Hepatocyte (in vitro differentiated cells): ENCODE data around the gene P2RX1. TPM values are rescaled to one million over a fixed set of nuclear protein-coding genes. Genes with fewer than 3 reads are reported as not detected.

Source experiments
- DNase-seq: peaks from one replicate; pipeline ENCODE4 v3.0.0-alpha.2; 2016; ENCODE audit warnings: low spot score
- H2AFZ ChIP-seq: fragments of 200-600 bp; sonication (generic); 2 replicates; pipeline ENCODE4 v1.6.0; 2016; ENCODE audit warnings: antibody characterized with exemption, mild to moderate bottlenecking
- H3K27ac ChIP-seq: fragments of 200-600 bp; sonication (generic); 2 replicates; pipeline ENCODE4 v1.5.1; 2016; ENCODE audit warnings: mild to moderate bottlenecking
- H3K27me3 ChIP-seq: fragments of 200-600 bp; sonication (generic); 2 replicates; pipeline ENCODE4 v1.6.1; 2016
- H3K36me3 ChIP-seq: fragments of 200-600 bp; sonication (generic); replicated peaks from 2 replicates; pipeline ENCODE4 v1.5.1; 2016; ENCODE audit warnings: low read depth; ENCODE audit not compliant: insufficient read depth
- H3K4me1 ChIP-seq: fragments of 200-600 bp; sonication (generic); 2 replicates; pipeline ENCODE4 v1.5.1; 2016; ENCODE audit warnings: mild to moderate bottlenecking, moderate library complexity; ENCODE audit not compliant: insufficient read depth
- H3K4me2 ChIP-seq: fragments of 200-600 bp; sonication (generic); 2 replicates; pipeline ENCODE4 v1.6.0; 2016
- H3K4me3 ChIP-seq: fragments of 200-600 bp; sonication (generic); 2 replicates; pipeline ENCODE4 v1.5.1; 2016; ENCODE audit warnings: mild to moderate bottlenecking
- H3K79me2 ChIP-seq: fragments of 200-600 bp; sonication (generic); 2 replicates; pipeline ENCODE4 v1.6.0; 2017; ENCODE audit warnings: mild to moderate bottlenecking
- H3K9me2 ChIP-seq: fragments of 200-600 bp; sonication (generic); replicated peaks from 2 replicates; pipeline ENCODE4 v1.6.0; 2017; ENCODE audit warnings: mild to moderate bottlenecking; ENCODE audit not compliant: insufficient read depth
- H3K9me3 ChIP-seq: fragments of 200-600 bp; sonication (generic); 2 replicates; pipeline ENCODE4 v1.5.1; 2016; ENCODE audit warnings: low read depth, mild to moderate bottlenecking
- H4K20me1 ChIP-seq: fragments of 200-600 bp; sonication (generic); 2 replicates; pipeline ENCODE4 v1.6.0; 2016; ENCODE audit warnings: mild to moderate bottlenecking; ENCODE audit not compliant: insufficient read depth, poor library complexity, severe bottlenecking
- EZH2 ChIP-seq: fragments of 200-600 bp; sonication (generic); IDR thresholded peaks from 2 replicates; pipeline ENCODE4 v1.6.1; 2016; ENCODE audit warnings: antibody characterized with exemption, mild to moderate bottlenecking, borderline replicate concordance
- EZH2phosphoT487 ChIP-seq: fragments of 200-600 bp; sonication (generic); IDR thresholded peaks from one replicate; pipeline ENCODE4 v1.6.1; 2018; ENCODE audit warnings: antibody characterized with exemption, mild to moderate bottlenecking, low read depth, moderate library complexity; ENCODE audit not compliant: unreplicated experiment, severe bottlenecking
- WGBS: methylation state at CpG from one replicate; pipeline ENCODE4 v1.1.6; 2016; ENCODE audit warnings: low lambda C conversion rate; ENCODE audit errors: missing lambda C conversion rate; 5-methylcytosine and 5-hydroxymethylcytosine counted together
- polyA plus RNA-seq: library from polyadenylated mRNA; unstranded; fragments of >200 nt; fragmentation: Nextera tagmentation; extraction: Ambion mirVana; gene quantifications from 2 replicates; pipeline ENCODE4 v1.2.1, GENCODE V29; 2016
- total RNA-seq: library from RNA; depleted of rRNA; stranded (reverse); fragments of >200 nt; gene quantifications from 2 replicates; pipeline ENCODE4 v1.2.3, GENCODE V29; 2014
- TF ChIP-seq, protein P1 (sequence below): fragments of 200-600 bp; sonication (generic); IDR thresholded peaks from 2 replicates; pipeline ENCODE4 v1.5.1; 2016; ENCODE audit warnings: antibody characterized with exemption, mild to moderate bottlenecking; ENCODE audit not compliant: poor library complexity

The P2RX1 gene
- total and polyA plus RNA-seq, 2 experiments from 2014 or later = 0.50 to 1.8 TPM

DNA sequence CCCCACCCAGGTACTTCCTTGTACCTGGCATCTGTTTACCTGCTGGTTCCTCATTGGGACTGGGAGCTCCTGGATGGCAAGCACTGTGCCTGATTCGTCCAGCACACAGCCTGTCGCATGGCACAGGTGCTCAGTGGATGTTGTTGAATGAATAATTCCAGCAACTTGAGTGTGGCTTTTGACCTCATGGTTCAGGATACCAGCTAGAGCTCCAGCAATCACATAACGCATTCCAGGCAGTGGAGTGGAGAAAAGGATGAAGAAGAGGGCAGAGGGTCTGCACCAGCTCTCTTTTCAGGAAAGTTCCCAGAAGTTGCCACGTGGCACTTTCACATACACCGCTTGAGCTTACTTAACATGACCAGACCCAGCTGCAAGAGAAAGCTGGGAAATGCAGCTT, 22.1 kb downstream of the P2RX1 start:
- TF ChIP-seq EZH2phosphoT487 = no peak
- no peak overlapping the region for H3K4me3 ChIP-seq
- WGBS = 95% methylated on average over 5 of the region's 5 CpGs
- peaks cover 40% of the 10 kb centered on the region for H3K4me1 ChIP-seq
- no peaks in the 10 kb centered on the region for H3K9me3 ChIP-seq
- H2AFZ ChIP-seq = no peak overlapping the region
- peak overlapping the region; percentile 91 for H3K27ac ChIP-seq
- peak overlapping the region; percentile 100 for H3K4me2 ChIP-seq
- no peaks in the 10 kb centered on the region for H3K36me3 ChIP-seq
- no peaks in the 10 kb centered on the region for H4K20me1 ChIP-seq
- H3K9me2 ChIP-seq = no peaks in the 10 kb centered on the region
- no peaks in the 10 kb centered on the region for H3K27me3 ChIP-seq
- no peak for DNase-seq
- H3K79me2 ChIP-seq = peaks cover 4% of the 10 kb centered on the region

DNA sequence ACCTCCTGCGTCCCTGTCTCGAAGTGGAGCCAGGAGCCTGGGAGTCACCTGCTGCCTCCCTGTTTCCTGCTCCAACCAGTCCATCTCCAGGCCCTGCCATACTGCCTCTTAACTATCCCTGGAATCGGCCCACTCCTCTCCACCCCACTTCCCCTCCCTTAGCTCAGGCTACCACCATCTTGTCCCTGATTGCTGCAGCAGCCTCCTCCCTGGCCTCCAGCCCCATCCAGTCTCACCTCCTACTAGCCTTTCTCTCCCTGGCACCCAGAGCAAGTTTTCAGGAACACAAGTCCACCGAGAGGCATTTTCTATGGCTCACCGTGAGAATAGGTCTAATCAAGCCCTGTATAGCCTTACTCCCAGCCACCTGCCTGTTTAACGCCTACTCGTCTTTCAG, 22.5 kb downstream of the P2RX1 start:
- TF ChIP-seq, protein P1, sequence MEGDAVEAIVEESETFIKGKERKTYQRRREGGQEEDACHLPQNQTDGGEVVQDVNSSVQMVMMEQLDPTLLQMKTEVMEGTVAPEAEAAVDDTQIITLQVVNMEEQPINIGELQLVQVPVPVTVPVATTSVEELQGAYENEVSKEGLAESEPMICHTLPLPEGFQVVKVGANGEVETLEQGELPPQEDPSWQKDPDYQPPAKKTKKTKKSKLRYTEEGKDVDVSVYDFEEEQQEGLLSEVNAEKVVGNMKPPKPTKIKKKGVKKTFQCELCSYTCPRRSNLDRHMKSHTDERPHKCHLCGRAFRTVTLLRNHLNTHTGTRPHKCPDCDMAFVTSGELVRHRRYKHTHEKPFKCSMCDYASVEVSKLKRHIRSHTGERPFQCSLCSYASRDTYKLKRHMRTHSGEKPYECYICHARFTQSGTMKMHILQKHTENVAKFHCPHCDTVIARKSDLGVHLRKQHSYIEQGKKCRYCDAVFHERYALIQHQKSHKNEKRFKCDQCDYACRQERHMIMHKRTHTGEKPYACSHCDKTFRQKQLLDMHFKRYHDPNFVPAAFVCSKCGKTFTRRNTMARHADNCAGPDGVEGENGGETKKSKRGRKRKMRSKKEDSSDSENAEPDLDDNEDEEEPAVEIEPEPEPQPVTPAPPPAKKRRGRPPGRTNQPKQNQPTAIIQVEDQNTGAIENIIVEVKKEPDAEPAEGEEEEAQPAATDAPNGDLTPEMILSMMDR = no peak
- TF ChIP-seq EZH2phosphoT487 (no peak), EZH2 (no peak)
- no peaks in the 10 kb centered on the region for H3K9me2 ChIP-seq
- no peak for DNase-seq
- H3K79me2 ChIP-seq = peaks cover 4% of the 10 kb centered on the region
- no peaks in the 10 kb centered on the region for H4K20me1 ChIP-seq
- no peaks in the 10 kb centered on the region for H3K9me3 ChIP-seq
- no peak overlapping the region for H3K4me3 ChIP-seq
- H2AFZ ChIP-seq = peak overlapping the region; percentile 48
- 82% methylated on average over 7 of the region's 7 CpGs for WGBS
- peak overlapping the region; percentile 100 for H3K4me2 ChIP-seq
- peak overlapping the region; percentile 91 for H3K27ac ChIP-seq
- no peaks in the 10 kb centered on the region for H3K36me3 ChIP-seq
- peaks cover 40% of the 10 kb centered on the region for H3K4me1 ChIP-seq
- no peaks in the 10 kb centered on the region for H3K27me3 ChIP-seq

DNA sequence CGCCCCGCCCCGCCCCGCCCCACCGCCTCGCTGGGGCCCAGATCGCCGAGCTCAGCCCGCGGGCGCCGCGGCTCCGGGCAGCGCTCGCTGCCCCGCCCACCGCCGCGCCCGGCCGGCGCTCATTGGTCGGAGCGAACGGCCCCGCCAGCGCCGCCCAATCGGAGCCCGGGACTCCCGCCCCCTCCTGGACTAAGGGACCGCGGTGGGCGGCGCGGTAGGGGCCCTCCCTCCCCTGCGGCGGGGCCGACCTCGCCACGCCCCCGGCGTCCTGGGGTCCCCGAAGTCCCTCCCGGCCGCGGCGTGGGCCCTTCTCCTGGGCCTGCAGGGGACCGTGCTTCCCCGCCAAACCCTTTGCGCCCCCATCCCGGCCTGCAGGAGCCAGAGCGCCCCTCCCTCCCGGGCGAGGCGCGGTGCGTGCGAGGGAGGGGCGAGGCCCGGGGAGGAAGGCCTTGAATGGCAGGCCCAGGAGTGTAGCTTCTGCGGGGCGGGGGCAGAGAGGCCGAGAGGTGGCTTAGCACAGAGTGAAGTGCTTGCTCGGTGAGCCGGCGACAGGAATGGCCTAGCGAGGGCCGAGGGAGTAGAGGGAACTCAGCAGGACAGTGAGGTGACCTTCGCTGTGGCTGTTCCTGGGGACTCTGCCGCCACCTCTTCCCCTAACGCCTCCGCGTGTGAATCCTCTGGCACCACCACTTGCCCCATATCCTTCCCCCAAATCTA, 23.1 kb downstream of the P2RX1 start, which contains the start of gene CAMKK1:
CAMKK1 (minus strand) TSS at position 51 of the 717 bp plus-strand sequence. CDS start 7,366 bp downstream, outside the sequence.
- Histone ChIP-seq H3K9me3 (no peaks in the 10 kb centered on the region), H3K4me1 (peaks cover 40% of the 10 kb centered on the region), H3K4me3 (peak within 1 kb of the TSS; percentile 78), H3K79me2 (peaks cover 4% of the 10 kb centered on the region), H2AFZ (peak within 1 kb of the TSS; percentile 73), H3K9me2 (no peaks in the 10 kb centered on the region), H3K4me2 (peak within 1 kb of the TSS; percentile 100), H3K27ac (peak within 1 kb of the TSS; percentile 91), H3K27me3 (no peaks in the 10 kb centered on the region), H3K36me3 (no peaks in the 10 kb centered on the region), H4K20me1 (no peaks in the 10 kb centered on the region)
- TF ChIP-seq EZH2 (no peak), EZH2phosphoT487 (no peak)
- TF ChIP-seq, protein P1 = no peak
- DNase-seq = peak; percentile 96
- WGBS = 7% methylated on average over 48 of the region's 75 CpGs
